22Rv1 (cell line): Measurements from ENCODE around the gene SFTPD.

Source experiments
- ZFX ChIP-seq: fragments of 450-650 bp; IDR thresholded peaks from 2 replicates; pipeline ENCODE4 v1.6.1; 2017; ENCODE audit warnings: antibody characterized with exemption, borderline replicate concordance
- TF ChIP-seq, protein P1 (sequence below): fragments of 450-650 bp; IDR thresholded peaks from 2 replicates; pipeline ENCODE4 v1.5.1; 2017; ENCODE audit warnings: mild to moderate bottlenecking

DNA sequence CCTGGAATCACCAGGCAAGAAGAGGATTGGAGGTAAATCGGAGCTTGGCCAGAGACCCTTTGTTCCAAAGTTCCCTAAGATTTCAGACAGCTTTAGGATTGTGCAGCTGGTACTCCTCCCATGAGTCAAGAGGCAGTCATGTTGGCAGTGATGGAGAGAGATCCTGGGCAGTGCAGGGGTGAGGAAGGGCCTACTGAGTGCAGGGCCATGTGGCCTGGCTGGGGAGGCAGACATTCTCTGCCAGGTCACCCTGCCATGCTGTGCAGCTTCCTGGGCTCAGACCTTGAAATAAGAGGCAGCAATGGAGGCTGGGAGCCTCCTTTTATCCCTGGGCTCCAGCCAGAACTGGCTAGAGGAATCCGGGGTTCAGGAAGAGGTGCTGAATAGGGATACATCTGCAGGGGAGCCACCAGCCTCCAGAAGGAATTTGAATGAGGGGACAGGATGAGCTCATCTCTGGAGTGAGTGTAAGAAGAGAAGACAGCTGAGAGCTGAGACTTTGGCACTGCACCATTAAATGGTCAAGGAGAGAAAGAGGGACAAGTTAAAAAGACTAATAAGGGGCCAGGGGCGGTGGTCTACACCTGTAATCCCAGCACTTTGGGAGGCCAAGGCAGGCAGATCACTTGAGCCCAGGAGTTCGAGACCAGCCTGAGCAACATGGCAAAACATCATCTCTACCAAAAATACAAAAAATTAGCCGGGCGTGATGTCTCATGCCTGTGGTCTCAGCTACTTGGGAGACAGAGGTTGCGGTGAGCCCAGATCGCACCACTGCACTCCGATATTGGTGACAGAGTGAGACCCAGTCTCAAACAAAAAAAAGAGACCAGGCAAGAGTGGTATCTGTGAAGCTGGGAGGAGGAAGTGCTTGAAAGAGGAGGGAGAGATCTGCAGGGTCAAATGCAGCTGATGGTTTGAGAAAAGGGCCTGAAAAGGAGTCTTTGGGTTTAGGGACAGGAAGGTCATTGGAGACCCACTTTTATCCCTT is 12.0 kb downstream of the SFTPD start:
- TF ChIP-seq, protein P1, sequence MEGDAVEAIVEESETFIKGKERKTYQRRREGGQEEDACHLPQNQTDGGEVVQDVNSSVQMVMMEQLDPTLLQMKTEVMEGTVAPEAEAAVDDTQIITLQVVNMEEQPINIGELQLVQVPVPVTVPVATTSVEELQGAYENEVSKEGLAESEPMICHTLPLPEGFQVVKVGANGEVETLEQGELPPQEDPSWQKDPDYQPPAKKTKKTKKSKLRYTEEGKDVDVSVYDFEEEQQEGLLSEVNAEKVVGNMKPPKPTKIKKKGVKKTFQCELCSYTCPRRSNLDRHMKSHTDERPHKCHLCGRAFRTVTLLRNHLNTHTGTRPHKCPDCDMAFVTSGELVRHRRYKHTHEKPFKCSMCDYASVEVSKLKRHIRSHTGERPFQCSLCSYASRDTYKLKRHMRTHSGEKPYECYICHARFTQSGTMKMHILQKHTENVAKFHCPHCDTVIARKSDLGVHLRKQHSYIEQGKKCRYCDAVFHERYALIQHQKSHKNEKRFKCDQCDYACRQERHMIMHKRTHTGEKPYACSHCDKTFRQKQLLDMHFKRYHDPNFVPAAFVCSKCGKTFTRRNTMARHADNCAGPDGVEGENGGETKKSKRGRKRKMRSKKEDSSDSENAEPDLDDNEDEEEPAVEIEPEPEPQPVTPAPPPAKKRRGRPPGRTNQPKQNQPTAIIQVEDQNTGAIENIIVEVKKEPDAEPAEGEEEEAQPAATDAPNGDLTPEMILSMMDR = no peak
- no peak for TF ChIP-seq ZFX
